ENCODE data around the gene CDH15.

GRCh38 chr16:89200124-89200849 is 28.7 kb downstream of the CDH15 start, which contains the start of gene SLC22A31:
- TF ChIP-seq ZFP3 (CRISPR knock-in tag; IDR thresholded peaks at IDR 0.05) (no peak), ARNTL (CRISPR knock-in tag; IDR thresholded peaks at IDR 0.05; ENCODE audit: borderline replicate concordance, low read depth) (no peak), POU6F1 (CRISPR knock-in tag; IDR thresholded peaks at IDR 0.05; ENCODE audit: borderline replicate concordance, low read depth) (no peak), CREB5 (CRISPR knock-in tag; IDR thresholded peaks at IDR 0.05; ENCODE audit: low read depth) (no peak)

Measured in SK-N-SH treated with all-trans-retinoic acid at 6 μM for 48 hours (cell line).